CD4-positive, alpha-beta T cell (primary cell): ENCODE results near the gene KDELR3. TPM values are rescaled to one million over a fixed set of nuclear protein-coding genes. Genes with fewer than 3 reads are reported as not detected.

Experiments used
- ATAC-seq: fragments of 200-7000 bp; cut with Tn5 transposase; one replicate; pipeline ENCODE4 v1.10.0; 2022; ENCODE audit warnings: mild to moderate bottlenecking; ENCODE audit not compliant: poor library complexity
- CTCF ChIA-PET: fragments of 350-600 bp; sonication (Branson Sonifier 250); formaldehyde crosslinking; loops from one replicate; lab custom pipeline; 2021; ENCODE audit warnings: antibody characterized with exemption, inconsistent platforms; lab: Charles Lee
- POLR2A ChIA-PET: fragments of 350-600 bp; sonication (Branson Sonifier 250); formaldehyde crosslinking; loops from one replicate; lab custom pipeline; 2021; ENCODE audit warnings: antibody characterized with exemption, inconsistent platforms; lab: Charles Lee
- DNase-seq, 14 experiments: peaks; one replicate each; pipeline ENCODE4 v3.0.0-alpha.2; 2013 to 2020; ENCODE audit warnings: mixed read lengths in 2 of 14
- H3K27ac ChIP-seq, 2 donors: one replicate each; pipeline versions ENCODE4 v1.5.1 to v1.7.0; 2013; ENCODE audit warnings: low read length in 2 of 2, low read depth in 1 of 2, mild to moderate bottlenecking in 1 of 2
- H3K27me3 ChIP-seq, 2 experiments: 1 replicate in 1 of 2; 2 replicates in 1 of 2; pipeline versions ENCODE4 v1.6.1 to v1.7.0; 2013; ENCODE audit warnings: low read length in 2 of 2, control low read depth in 1 of 2, mild to moderate bottlenecking in 1 of 2, moderate library complexity in 1 of 2; ENCODE audit not compliant: insufficient read depth in 2 of 2, control insufficient read depth in 1 of 2
- H3K36me3 ChIP-seq: one replicate; pipeline ENCODE4 v1.6.1; 2013; ENCODE audit warnings: low read length, control low read depth; ENCODE audit not compliant: insufficient read depth
- H3K4me1 ChIP-seq: one replicate; pipeline ENCODE4 v1.6.1; 2013; ENCODE audit warnings: low read length, control low read depth; ENCODE audit not compliant: insufficient read depth
- H3K4me3 ChIP-seq: one replicate; pipeline ENCODE4 v1.5.1; 2013; ENCODE audit warnings: mild to moderate bottlenecking, low read length, moderate library complexity
- H3K9me3 ChIP-seq, 2 experiments: 1 replicate in 1 of 2; 2 replicates in 1 of 2; pipeline versions ENCODE4 v1.6.1 to v1.7.0; 2013; ENCODE audit warnings: low read length in 2 of 2, mild to moderate bottlenecking in 2 of 2, control low read depth in 1 of 2, moderate library complexity in 1 of 2; ENCODE audit not compliant: control insufficient read depth in 1 of 2, insufficient read depth in 1 of 2
- H3K27ac Mint-ChIP-seq: one replicate; pipeline ENCODE4 v1.8.0; 2020; ENCODE audit warnings: mixed read lengths
- H3K27me3 Mint-ChIP-seq: one replicate; pipeline ENCODE4 v1.8.0; 2021; ENCODE audit warnings: mixed read lengths
- H3K36me3 Mint-ChIP-seq: one replicate; pipeline ENCODE4 v1.8.0; 2021; ENCODE audit warnings: low read depth, mixed read lengths
- H3K4me1 Mint-ChIP-seq: one replicate; pipeline ENCODE4 v1.8.0; 2021; ENCODE audit warnings: low read depth, mixed read lengths
- H3K4me3 Mint-ChIP-seq: one replicate; pipeline ENCODE4 v1.8.0; 2020; ENCODE audit warnings: mild to moderate bottlenecking, mixed read lengths
- H3K9me3 Mint-ChIP-seq: one replicate; pipeline ENCODE4 v1.8.0; 2020; ENCODE audit warnings: mixed read lengths
- CTCF ChIP-seq: fragments of 200-600 bp; IDR thresholded peaks from one replicate; pipeline ENCODE4 v1.8.0; 2022; ENCODE audit warnings: antibody characterized with exemption, mild to moderate bottlenecking
- intact Hi-C, 2 experiments: fragments of 100-400 bp; cut with DNase I in 1 of 2; cut with micrococcal nuclease in 1 of 2; formaldehyde crosslinking; loops; one replicate each; pipeline versions ENCODE4 v1.15.1 to v1.9.0; 2023 to 2025; cut with DNase I, micrococcal nuclease
- total RNA-seq, 174 experiments: library from RNA in 2 of 174; stranded (reverse) in 2 of 174; gene quantifications; one replicate each; pipeline ENCODE4 v1.2.3 and lab custom pipeline; 2021 to 2026

The KDELR3 gene
- total RNA-seq, 2 experiments from 2014 or later, result not detected

GRCh38 chr22:38427465-38427864 is 40.4 kb upstream of the KDELR3 start:
- peaks cover 0 to 4% of the 10 kb centered on the region in 2 experiments for H3K9me3 ChIP-seq
- intact Hi-C loops, result no loop called here
- Mint-ChIP-seq H3K27ac (no peak overlapping the region), H3K36me3 (no peaks in the 10 kb centered on the region), H3K4me1 (no peaks in the 10 kb centered on the region), H3K9me3 (no peaks in the 10 kb centered on the region), H3K27me3 (no peaks in the 10 kb centered on the region), H3K4me3 (no peak overlapping the region)
- POLR2A ChIA-PET, result no interaction called here
- no peaks in the 10 kb centered on the region for H3K36me3 ChIP-seq
- H3K27ac ChIP-seq, result no peak overlapping the region
- ATAC-seq (no peak), DNase-seq (no peak)
- CTCF ChIA-PET, result no interaction called here
- no peaks in the 10 kb centered on the region for H3K27me3 ChIP-seq
- H3K4me3 ChIP-seq, result no peak overlapping the region
- no peak for TF ChIP-seq CTCF
- no peaks in the 10 kb centered on the region for H3K4me1 ChIP-seq

GRCh38 chr22:38427940-38428339 is 40.0 kb upstream of the KDELR3 start:
- no peaks in the 10 kb centered on the region for H3K36me3 ChIP-seq
- Mint-ChIP-seq H3K27me3 (no peaks in the 10 kb centered on the region), H3K4me3 (no peak overlapping the region), H3K9me3 (no peaks in the 10 kb centered on the region), H3K36me3 (no peaks in the 10 kb centered on the region), H3K4me1 (no peaks in the 10 kb centered on the region), H3K27ac (no peak overlapping the region)
- TF ChIP-seq CTCF, result no peak
- H3K9me3 ChIP-seq, result peaks cover 0 to 4% of the 10 kb centered on the region in 2 experiments
- no peak for ATAC-seq
- ChIA-PET CTCF (no interaction called here), POLR2A (no interaction called here)
- H3K4me3 ChIP-seq, result no peak overlapping the region
- H3K27me3 ChIP-seq, result no peaks in the 10 kb centered on the region
- H3K27ac ChIP-seq, result no peak overlapping the region
- no peak for DNase-seq
- intact Hi-C loops, result no loop called here
- no peaks in the 10 kb centered on the region for H3K4me1 ChIP-seq

GRCh38 chr22:38428714-38429113 is 39.2 kb upstream of the KDELR3 start:
- Mint-ChIP-seq H3K27ac (no peak overlapping the region), H3K27me3 (no peaks in the 10 kb centered on the region), H3K4me3 (no peak overlapping the region), H3K4me1 (no peaks in the 10 kb centered on the region), H3K36me3 (no peaks in the 10 kb centered on the region), H3K9me3 (no peaks in the 10 kb centered on the region)
- intact Hi-C loops, result no loop called here
- H3K4me3 ChIP-seq, result no peak overlapping the region
- no peaks in the 10 kb centered on the region for H3K4me1 ChIP-seq
- TF ChIP-seq CTCF, result no peak
- POLR2A ChIA-PET, result no interaction called here
- no peak overlapping the region for H3K27ac ChIP-seq
- CTCF ChIA-PET, result no interaction called here
- ATAC-seq (no peak), DNase-seq (no peak)
- peaks cover 0 to 4% of the 10 kb centered on the region in 2 experiments for H3K9me3 ChIP-seq
- no peaks in the 10 kb centered on the region for H3K27me3 ChIP-seq
- H3K36me3 ChIP-seq, result no peaks in the 10 kb centered on the region
